ENCODE results near the gene WRAP73. TPM values are rescaled to one million over a fixed set of nuclear protein-coding genes. Genes with fewer than 3 reads are reported as not detected.

Gene WRAP73
- total RNA-seq, 3 donors from 2014 or later (not counting 1 experiment from before 2014, with no cell fraction given) = 27.8 to 35.4 (median 30.1) TPM

GRCh38 chr1:3646596-3646995, 3.3 kb downstream of the WRAP73 start:
- H3K4me3 ChIP-seq (ENCODE audit: low read length) = no peak overlapping the region
- no peak for TF ChIP-seq CTCF (IDR thresholded peaks at IDR 0.05)

GRCh38 chr1:3645666-3646355, 4.1 kb downstream of the WRAP73 start:
- H3K27ac Mint-ChIP-seq = no peak overlapping the region

More at GRCh38 chr1:3646596-3646995, 3.3 kb downstream of the WRAP73 start:
- H3K27me3 ChIP-seq (ENCODE audit: control insufficient read depth, insufficient read depth, low read length) = peaks cover 16% of the 10 kb centered on the region
- Mint-ChIP-seq H3K27ac (no peak overlapping the region), H3K9me3 (no peaks in the 10 kb centered on the region), H3K4me3 (no peak overlapping the region), H3K27me3 (ENCODE audit: low read depth in 2 of 2) (peaks cover 10 to 11% of the 10 kb centered on the region in 2 donors), H3K36me3 (no peaks in the 10 kb centered on the region), H3K4me1 (peaks cover 29 to 34% of the 10 kb centered on the region in 2 donors)
- intact Hi-C loops (cut with micrococcal nuclease) = no loop called here
- H3K9me3 ChIP-seq (ENCODE audit: control insufficient read depth, insufficient read depth, low read length) = no peaks in the 10 kb centered on the region
- DNase-seq (no peak), ATAC-seq (no peak)
- no peak overlapping the region for H3K27ac ChIP-seq (ENCODE audit: low read length)
- H3K36me3 ChIP-seq (ENCODE audit: control insufficient read depth, insufficient read depth, low read length) = peaks cover 22% of the 10 kb centered on the region
- H3K4me1 ChIP-seq (ENCODE audit: control insufficient read depth, insufficient read depth, low read length) = peaks cover 23% of the 10 kb centered on the region
- WGBS (ENCODE audit: insufficient coverage) = 95% methylated on average over 20 of the region's 20 CpGs

GRCh38 chr1:3645247-3645646, 4.7 kb downstream of the WRAP73 start:
- Mint-ChIP-seq H3K27me3 (ENCODE audit: low read depth in 2 of 2) (peaks cover under 1 to 2% of the 10 kb centered on the region in 2 donors), H3K4me3 (no peak overlapping the region), H3K9me3 (no peaks in the 10 kb centered on the region), H3K4me1 (peaks cover 22 to 29% of the 10 kb centered on the region in 2 donors), H3K36me3 (no peaks in the 10 kb centered on the region), H3K27ac (no peak overlapping the region)
- no peak for TF ChIP-seq CTCF (IDR thresholded peaks at IDR 0.05)
- peaks cover 10% of the 10 kb centered on the region for H3K4me1 ChIP-seq (ENCODE audit: control insufficient read depth, insufficient read depth, low read length)
- ATAC-seq = no peak
- 97% methylated on average over 43 of the region's 43 CpGs for WGBS (ENCODE audit: insufficient coverage)
- no peaks in the 10 kb centered on the region for H3K9me3 ChIP-seq (ENCODE audit: control insufficient read depth, insufficient read depth, low read length)
- no peak overlapping the region for H3K4me3 ChIP-seq (ENCODE audit: low read length)
- intact Hi-C loops (cut with micrococcal nuclease) = no loop called here
- DNase-seq = no peak
- peaks cover 3% of the 10 kb centered on the region for H3K27me3 ChIP-seq (ENCODE audit: control insufficient read depth, insufficient read depth, low read length)
- peaks cover 25% of the 10 kb centered on the region for H3K36me3 ChIP-seq (ENCODE audit: control insufficient read depth, insufficient read depth, low read length)
- no peak overlapping the region for H3K27ac ChIP-seq (ENCODE audit: low read length)

More at GRCh38 chr1:3645666-3646355, 4.1 kb downstream of the WRAP73 start:
- no peak overlapping the region for H3K4me3 ChIP-seq (ENCODE audit: low read length)
- H3K27ac ChIP-seq (ENCODE audit: low read length) = no peak overlapping the region
- Mint-ChIP-seq H3K36me3 (no peaks in the 10 kb centered on the region), H3K9me3 (no peaks in the 10 kb centered on the region), H3K4me3 (no peak overlapping the region), H3K27me3 (ENCODE audit: low read depth in 2 of 2) (peaks cover 3 to 6% of the 10 kb centered on the region in 2 donors), H3K4me1 (peaks cover 27 to 29% of the 10 kb centered on the region in 2 donors)
- DNase-seq (no peak), ATAC-seq (no peak)
- 95% methylated on average over 27 of the region's 27 CpGs for WGBS (ENCODE audit: insufficient coverage)
- H3K36me3 ChIP-seq (ENCODE audit: control insufficient read depth, insufficient read depth, low read length) = peaks cover 25% of the 10 kb centered on the region
- TF ChIP-seq CTCF (IDR thresholded peaks at IDR 0.05) = no peak
- peaks cover 16% of the 10 kb centered on the region for H3K4me1 ChIP-seq (ENCODE audit: control insufficient read depth, insufficient read depth, low read length)
- intact Hi-C loops (cut with micrococcal nuclease) = no loop called here
- H3K9me3 ChIP-seq (ENCODE audit: control insufficient read depth, insufficient read depth, low read length) = no peaks in the 10 kb centered on the region
- peaks cover 8% of the 10 kb centered on the region for H3K27me3 ChIP-seq (ENCODE audit: control insufficient read depth, insufficient read depth, low read length)
